Suprapubic skin (tissue), 4 donors: Measurements from ENCODE around the gene MAGED1. TPM values are rescaled to one million over a fixed set of nuclear protein-coding genes. Genes with fewer than 3 reads are reported as not detected.

ENCODE experiments used
- DNase-seq, 2 donors: peaks; one replicate each; pipeline ENCODE4 v3.0.0-alpha.2; 2019; ENCODE audit warnings: low spot score in 2 of 2
- H3K27ac ChIP-seq: fragments of 200-600 bp; sonication (generic); one replicate; pipeline ENCODE4 v1.5.1; 2019
- H3K27me3 ChIP-seq: fragments of 200-600 bp; sonication (generic); one replicate; pipeline ENCODE4 v1.5.1; 2019
- H3K36me3 ChIP-seq: fragments of 200-600 bp; sonication (generic); one replicate; pipeline ENCODE4 v1.5.1; 2019
- H3K4me1 ChIP-seq: fragments of 200-600 bp; sonication (generic); one replicate; pipeline ENCODE4 v1.5.1; 2019
- H3K4me3 ChIP-seq: fragments of 200-600 bp; sonication (generic); one replicate; pipeline ENCODE4 v1.5.1; 2019; ENCODE audit warnings: mild to moderate bottlenecking
- H3K9me3 ChIP-seq: fragments of 200-600 bp; sonication (generic); one replicate; pipeline ENCODE4 v1.5.1; 2019
- EP300 ChIP-seq: sonication (generic); formaldehyde crosslinking; IDR thresholded peaks from one replicate; pipeline ENCODE4 v1.6.1; 2017; ENCODE audit warnings: antibody characterized with exemption
- POLR2A ChIP-seq, 2 donors: fragments of 450-650 bp; IDR thresholded peaks; one replicate each; pipeline ENCODE4 v1.6.1; 2017; ENCODE audit warnings: antibody characterized with exemption in 2 of 2, mild to moderate bottlenecking in 2 of 2, moderate library complexity in 2 of 2
- POLR2AphosphoS5 ChIP-seq, 3 donors: sonication (generic); formaldehyde crosslinking; IDR thresholded peaks; one replicate each; pipeline ENCODE4 v1.6.1; 2017; ENCODE audit warnings: antibody characterized with exemption in 3 of 3
- WGBS: methylation state at CpG from one replicate; pipeline ENCODE4 v1.1.5; 2018; 5-methylcytosine and 5-hydroxymethylcytosine counted together
- total RNA-seq, 4 donors: library from RNA; depleted of rRNA; stranded (reverse); fragments of >200 nt; gene quantifications; one replicate each; pipeline ENCODE4 v1.1.0, GENCODE V29; 2016
- TF ChIP-seq, protein P1 (sequence below), 2 donors: fragments of 200-600 bp in 1 of 2; fragments of 450-650 bp in 1 of 2; sonication (generic) in 1 of 2; IDR thresholded peaks; one replicate each; pipeline ENCODE4 v1.5.1; 2016 to 2019; ENCODE audit warnings: antibody characterized with exemption in 2 of 2, mild to moderate bottlenecking in 1 of 2, moderate library complexity in 1 of 2

MAGED1 gene, protein sequence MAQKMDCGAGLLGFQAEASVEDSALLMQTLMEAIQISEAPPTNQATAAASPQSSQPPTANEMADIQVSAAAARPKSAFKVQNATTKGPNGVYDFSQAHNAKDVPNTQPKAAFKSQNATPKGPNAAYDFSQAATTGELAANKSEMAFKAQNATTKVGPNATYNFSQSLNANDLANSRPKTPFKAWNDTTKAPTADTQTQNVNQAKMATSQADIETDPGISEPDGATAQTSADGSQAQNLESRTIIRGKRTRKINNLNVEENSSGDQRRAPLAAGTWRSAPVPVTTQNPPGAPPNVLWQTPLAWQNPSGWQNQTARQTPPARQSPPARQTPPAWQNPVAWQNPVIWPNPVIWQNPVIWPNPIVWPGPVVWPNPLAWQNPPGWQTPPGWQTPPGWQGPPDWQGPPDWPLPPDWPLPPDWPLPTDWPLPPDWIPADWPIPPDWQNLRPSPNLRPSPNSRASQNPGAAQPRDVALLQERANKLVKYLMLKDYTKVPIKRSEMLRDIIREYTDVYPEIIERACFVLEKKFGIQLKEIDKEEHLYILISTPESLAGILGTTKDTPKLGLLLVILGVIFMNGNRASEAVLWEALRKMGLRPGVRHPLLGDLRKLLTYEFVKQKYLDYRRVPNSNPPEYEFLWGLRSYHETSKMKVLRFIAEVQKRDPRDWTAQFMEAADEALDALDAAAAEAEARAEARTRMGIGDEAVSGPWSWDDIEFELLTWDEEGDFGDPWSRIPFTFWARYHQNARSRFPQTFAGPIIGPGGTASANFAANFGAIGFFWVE
- total RNA-seq, result 10 to 100 TPM; 35.0 to 44.1 (median 39.1) TPM

DNA sequence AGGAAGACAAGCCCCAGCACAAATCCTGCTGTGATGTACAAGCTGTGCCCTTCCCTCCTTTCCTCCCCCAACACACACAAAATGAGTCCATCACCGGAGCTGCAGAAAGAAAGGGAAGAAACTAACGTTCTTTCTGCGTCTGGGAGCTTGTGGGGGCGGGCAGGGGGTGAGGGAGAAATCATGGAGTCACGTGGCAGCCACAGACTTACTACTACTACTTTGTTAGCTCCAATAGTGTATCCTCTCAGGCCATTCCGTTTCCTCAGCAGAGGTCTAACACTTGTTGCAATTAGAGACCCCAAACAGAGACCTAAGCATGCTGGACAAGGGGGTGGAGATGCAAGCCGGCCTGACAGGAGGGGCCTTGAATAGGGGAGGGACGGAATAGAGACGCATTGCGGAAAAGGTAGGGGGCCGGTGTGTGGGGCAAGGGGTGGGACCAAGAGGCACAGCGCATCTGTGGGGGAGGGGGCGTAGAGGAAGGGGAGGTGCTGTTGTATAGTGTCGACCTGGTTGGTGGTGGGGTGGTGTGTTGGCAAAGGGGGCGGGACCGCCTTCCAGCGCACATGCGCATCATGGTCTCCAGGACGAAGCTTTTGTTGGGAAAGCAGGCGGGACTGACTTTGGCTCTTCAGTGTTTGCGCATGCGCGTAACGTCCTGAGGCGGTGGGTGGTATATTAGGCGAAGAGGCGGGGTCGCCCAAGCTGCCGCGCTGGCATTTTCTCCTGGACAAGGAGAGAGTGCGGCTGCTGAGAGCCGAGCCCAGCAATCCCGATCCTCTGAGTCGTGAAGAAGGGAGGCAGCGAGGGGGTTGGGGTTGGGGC, at the start of gene MAGED1:
TSS of gene MAGED1 (plus strand) at position 703 of the 825 bp plus-strand sequence. CDS start 682 bp downstream, outside the sequence.
- no peaks in the 10 kb centered on the region for H3K27me3 ChIP-seq
- TF ChIP-seq EP300 (no peak), POLR2A (IDR thresholded peaks at IDR 0.05) (no peak), POLR2AphosphoS5 (IDR thresholded peaks at IDR 0.05) (no peak)
- TF ChIP-seq, protein P1, sequence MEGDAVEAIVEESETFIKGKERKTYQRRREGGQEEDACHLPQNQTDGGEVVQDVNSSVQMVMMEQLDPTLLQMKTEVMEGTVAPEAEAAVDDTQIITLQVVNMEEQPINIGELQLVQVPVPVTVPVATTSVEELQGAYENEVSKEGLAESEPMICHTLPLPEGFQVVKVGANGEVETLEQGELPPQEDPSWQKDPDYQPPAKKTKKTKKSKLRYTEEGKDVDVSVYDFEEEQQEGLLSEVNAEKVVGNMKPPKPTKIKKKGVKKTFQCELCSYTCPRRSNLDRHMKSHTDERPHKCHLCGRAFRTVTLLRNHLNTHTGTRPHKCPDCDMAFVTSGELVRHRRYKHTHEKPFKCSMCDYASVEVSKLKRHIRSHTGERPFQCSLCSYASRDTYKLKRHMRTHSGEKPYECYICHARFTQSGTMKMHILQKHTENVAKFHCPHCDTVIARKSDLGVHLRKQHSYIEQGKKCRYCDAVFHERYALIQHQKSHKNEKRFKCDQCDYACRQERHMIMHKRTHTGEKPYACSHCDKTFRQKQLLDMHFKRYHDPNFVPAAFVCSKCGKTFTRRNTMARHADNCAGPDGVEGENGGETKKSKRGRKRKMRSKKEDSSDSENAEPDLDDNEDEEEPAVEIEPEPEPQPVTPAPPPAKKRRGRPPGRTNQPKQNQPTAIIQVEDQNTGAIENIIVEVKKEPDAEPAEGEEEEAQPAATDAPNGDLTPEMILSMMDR (IDR thresholded peaks at IDR 0.05), result no peak
- peak within 1 kb of the TSS; percentile 72 for H3K27ac ChIP-seq
- H3K4me1 ChIP-seq, result peaks cover 19% of the 10 kb centered on the region
- H3K9me3 ChIP-seq, result no peaks in the 10 kb centered on the region
- H3K36me3 ChIP-seq, result peaks cover 13% of the 10 kb centered on the region
- WGBS, result 40% methylated on average over 34 of the region's 35 CpGs
- H3K4me3 ChIP-seq, result peak within 1 kb of the TSS; percentile 60
- DNase-seq, result peak; percentile 89 to 90

DNA sequence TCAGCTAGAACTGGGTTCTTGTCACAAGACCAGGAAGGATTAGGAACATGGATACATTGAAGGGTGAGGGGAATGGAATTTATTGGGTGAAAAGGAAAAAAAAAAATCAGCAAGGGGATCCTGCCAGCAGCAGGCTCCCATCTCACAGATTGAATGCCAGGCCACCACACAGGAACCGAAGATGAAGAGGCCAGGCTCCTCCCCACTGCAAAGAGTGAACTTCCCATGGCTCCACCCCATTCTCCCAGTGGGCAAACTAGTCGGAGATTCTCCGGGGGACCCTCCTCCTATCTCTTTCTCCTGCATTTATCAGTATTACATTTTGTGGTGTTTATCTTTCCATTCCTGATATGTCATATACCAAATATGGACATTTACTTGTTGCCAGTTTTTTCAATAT, 46.0 kb upstream of the MAGED1 start:
- H3K4me1 ChIP-seq, result no peaks in the 10 kb centered on the region
- H3K4me3 ChIP-seq, result no peak overlapping the region
- no peaks in the 10 kb centered on the region for H3K36me3 ChIP-seq
- no peak overlapping the region for H3K27ac ChIP-seq
- no peaks in the 10 kb centered on the region for H3K9me3 ChIP-seq
- no peaks in the 10 kb centered on the region for H3K27me3 ChIP-seq
- 71% methylated on average over 3 of the region's 3 CpGs for WGBS
- TF ChIP-seq POLR2AphosphoS5 (IDR thresholded peaks at IDR 0.05) (no peak), EP300 (no peak), POLR2A (IDR thresholded peaks at IDR 0.05) (no peak)
- TF ChIP-seq, protein P1 (IDR thresholded peaks at IDR 0.05), result no peak
- no peak for DNase-seq

DNA sequence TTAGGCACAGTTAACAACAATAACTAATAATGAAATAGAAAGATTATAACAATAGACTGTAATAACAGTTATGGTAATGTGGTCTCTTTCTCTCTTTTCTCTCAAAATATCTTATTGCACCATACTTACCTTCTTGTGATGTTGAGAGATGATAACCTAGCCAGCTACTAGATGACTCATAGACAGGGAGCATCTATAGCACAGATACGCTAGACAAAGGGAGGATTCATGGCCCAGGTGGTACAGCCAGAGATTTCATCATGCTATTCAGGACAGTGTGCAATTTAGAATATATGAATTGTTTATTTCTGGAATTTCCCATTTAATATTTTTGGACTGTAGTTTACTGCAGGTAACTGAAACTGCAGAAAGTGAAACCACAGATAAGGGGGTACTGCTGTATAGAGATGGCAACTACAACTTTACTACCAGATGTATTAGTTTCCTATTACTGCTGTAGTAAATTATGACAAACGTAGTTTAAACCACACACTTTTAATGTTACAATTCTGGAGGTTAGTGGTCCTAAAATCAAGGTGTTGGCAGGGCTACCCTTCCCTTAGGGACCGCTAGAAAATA, 41.8 kb upstream of the MAGED1 start:
- H3K4me1 ChIP-seq, result no peaks in the 10 kb centered on the region
- no peaks in the 10 kb centered on the region for H3K27me3 ChIP-seq
- H3K9me3 ChIP-seq, result no peaks in the 10 kb centered on the region
- no peak overlapping the region for H3K4me3 ChIP-seq
- DNase-seq, result no peak
- WGBS, result 57% methylated on average over 3 of the region's 3 CpGs
- no peak for TF ChIP-seq EP300
- no peak for TF ChIP-seq POLR2A (IDR thresholded peaks at IDR 0.05)
- TF ChIP-seq, protein P1 (IDR thresholded peaks at IDR 0.05), result no peak
- TF ChIP-seq POLR2AphosphoS5 (IDR thresholded peaks at IDR 0.05), result no peak
- H3K27ac ChIP-seq, result no peak overlapping the region
- H3K36me3 ChIP-seq, result no peaks in the 10 kb centered on the region

DNA sequence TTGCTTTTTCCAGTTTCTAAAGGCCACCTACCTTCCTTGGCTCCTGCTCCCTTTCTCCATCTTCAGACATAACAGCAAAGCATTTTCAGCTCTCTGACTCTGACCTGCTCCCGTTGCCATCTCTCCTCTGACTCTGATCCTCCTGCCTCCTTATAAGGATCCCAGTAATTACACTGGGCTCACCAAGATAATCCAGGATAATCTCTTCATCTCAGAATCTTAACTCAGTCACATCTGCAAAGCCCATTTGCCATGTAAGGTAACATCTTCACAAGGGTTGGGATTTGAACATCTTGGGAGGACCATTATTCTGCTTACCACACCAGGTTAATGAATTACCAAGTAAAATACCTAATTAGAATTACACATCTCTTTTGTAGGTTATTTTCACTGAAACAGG, 41.3 kb upstream of the MAGED1 start:
- H3K27ac ChIP-seq, result no peak overlapping the region
- no peak for DNase-seq
- TF ChIP-seq, protein P1 (IDR thresholded peaks at IDR 0.05), result no peak
- TF ChIP-seq EP300 (no peak), POLR2A (IDR thresholded peaks at IDR 0.05) (no peak), POLR2AphosphoS5 (IDR thresholded peaks at IDR 0.05) (no peak)
- no peaks in the 10 kb centered on the region for H3K9me3 ChIP-seq
- no peaks in the 10 kb centered on the region for H3K27me3 ChIP-seq
- WGBS, result 74% methylated on average over 1 of the region's 1 CpG
- H3K4me1 ChIP-seq, result no peaks in the 10 kb centered on the region
- H3K4me3 ChIP-seq, result no peak overlapping the region
- H3K36me3 ChIP-seq, result no peaks in the 10 kb centered on the region
